HG03439 (cell line): ENCODE measurements around the gene OR8G5.

Experiments
- ATAC-seq: cut with Tn5 transposase; IDR thresholded peaks from one replicate; pipeline ENCODE4 v1.9.1; 2021; ENCODE audit warnings: mild to moderate bottlenecking, moderate library complexity; ENCODE audit not compliant: unreplicated experiment

The OR8G5 gene

DNA sequence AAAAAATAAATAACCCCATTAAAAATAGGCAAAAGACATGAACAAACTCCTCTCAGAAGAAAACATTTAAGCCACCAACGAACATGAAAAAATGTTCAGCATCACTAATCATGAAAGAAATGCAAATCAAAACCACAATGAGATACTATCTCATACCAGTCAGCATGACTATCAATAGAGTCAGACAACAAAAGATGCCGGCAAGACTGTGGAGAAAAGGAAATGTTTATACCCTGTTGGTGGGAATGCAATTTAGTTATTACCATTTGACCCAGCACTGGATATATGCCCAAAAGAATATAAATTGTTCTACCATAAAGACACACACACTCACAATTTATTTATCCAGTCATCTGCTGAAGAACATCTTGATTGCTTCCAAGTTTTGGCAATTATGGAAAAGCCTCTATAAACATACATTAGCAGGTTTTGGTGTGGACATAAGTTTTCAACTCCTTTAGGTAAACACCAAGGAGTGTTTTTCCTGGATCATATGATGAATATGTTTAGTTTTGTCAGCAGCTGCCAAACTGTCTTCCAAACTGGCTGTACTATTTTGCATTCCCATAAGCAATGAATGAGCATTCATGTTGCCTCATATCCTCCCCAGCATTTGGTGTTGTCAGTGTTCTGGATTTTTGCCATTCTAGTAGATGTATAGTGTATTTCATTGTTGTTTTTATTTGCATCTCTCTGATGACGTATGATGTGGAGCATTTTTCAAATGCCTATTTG, 29.6 kb downstream of the OR8G5 start:
- no peak for ATAC-seq

DNA sequence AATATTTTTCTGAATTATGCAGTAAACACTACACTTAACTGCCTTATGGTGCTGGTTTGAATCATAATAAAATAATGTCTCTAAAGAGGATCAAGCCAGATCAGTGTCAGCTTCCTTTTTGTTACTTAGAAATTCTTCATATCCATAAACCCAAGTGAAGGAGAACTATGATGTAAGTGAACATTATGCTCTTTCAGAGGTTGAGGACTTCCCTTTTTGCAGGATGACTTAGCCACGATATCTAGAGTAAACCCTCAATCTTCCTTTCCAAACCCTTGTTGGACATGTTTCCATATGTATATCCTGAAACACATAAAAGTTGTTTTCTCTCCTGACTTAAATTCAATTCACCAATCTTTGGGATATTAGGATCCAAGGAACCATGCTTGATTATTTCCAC, 38.5 kb downstream of the OR8G5 start:
- ATAC-seq: no peak

DNA sequence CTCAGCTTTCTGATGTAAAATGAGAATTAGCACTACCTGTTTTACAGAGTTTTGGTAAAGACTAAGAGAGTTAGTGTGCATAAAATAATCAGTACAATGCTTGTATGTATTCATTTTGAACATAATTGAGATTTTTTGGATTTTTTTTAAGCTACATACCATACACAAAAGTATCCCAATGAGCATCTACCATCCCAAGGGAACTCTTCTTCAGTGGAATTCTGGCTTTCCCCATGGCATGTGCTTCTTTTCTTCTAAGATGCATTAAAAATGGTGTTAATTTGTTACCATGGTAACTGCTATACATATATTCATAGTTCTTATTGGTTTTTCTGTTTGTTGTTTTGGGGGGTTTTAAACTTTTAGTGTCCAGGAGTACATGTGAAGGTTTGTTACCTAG, 39.8 kb downstream of the OR8G5 start:
- ATAC-seq: no peak

DNA sequence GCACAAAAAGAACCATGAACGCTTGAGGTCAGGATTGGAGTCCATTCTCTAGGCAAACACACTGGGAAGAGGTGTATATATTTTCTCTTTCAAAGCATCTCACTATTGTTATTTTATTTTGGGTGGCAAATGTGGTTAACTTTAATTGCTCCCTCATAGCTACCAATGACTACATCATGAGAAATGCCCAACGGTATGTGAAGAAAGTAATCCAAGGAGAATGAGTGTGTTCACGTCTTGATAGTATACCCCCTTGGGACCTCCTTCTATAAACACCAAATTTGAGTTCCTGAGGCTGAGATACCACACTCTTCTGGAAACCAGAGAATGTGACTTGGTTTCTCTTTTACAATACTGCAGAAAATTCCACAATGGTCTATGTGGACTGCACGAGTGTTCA, 41.7 kb downstream of the OR8G5 start:
- no peak for ATAC-seq

DNA sequence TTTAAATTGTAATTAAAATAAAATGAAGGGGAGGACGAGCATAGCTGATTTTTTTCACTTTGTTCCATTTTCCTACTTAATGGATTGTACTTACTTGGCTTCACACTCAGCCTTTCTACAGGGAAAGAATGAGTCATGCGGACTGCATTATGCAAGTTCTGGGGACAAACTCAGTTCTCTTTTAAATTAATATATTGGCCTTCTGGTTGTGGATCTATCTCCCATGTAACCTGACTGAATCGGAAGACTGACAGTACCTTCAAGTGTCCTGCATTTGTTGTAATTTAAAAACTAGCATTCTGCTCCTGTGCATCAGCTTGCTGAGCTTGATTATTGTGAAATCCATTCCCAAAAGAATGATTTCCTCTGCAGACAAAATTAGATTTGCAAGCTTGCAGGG, 45.4 kb downstream of the OR8G5 start:
- no peak for ATAC-seq

DNA sequence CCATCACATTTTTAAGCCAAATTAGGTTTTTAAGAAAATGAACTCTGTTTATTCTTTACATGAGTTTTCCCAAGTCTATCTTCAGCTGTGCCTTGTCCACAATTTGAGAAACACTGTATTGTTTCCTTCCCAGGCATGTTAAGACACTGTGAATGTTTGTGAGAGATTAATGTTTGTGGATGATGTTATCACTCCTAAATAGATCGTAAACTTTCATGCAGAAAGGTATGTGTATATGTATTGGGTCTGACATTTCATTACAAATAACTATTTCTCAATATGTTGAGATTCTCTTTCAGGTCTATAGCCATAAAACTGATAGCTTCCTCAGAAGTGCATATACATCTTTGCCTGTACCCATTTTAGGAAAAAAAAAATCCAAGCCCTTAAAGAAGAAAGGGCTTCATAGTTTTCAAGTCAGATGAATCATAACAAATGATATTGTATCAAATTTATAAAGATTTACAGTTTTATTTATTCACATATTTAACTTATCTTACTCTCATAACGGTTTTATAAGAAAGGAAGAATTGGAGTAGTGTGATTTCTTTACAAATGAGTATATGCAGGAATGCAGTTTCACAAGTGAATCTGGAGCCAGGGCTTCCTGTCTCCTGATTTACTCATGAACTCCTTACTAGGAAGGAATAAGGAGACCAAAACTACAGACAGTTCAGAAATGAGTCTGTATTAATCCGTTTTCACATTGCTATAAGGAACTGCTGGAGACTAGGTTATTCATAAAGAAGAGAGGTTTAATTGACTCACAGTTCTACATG, 46.4 kb downstream of the OR8G5 start:
- no peak for ATAC-seq

DNA sequence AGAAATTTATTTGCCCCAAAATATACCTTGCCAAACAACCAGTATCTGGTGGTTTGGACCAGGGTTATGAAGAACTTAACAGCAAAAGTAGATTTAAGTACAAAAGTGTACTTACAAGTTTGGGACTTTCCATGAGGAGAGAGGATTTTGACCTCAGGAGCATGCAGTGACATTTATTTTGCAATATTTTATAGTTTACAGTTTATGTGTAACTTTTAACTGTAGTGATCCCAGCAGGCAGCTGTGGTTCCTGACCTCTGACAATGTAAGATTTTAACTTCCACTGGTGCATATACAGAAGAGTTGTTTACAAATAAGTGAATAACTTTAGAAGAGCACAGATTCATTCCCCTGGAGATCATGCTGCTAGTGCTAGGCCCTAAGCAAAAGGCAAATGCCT, 50.9 kb downstream of the OR8G5 start:
- no peak for ATAC-seq

DNA sequence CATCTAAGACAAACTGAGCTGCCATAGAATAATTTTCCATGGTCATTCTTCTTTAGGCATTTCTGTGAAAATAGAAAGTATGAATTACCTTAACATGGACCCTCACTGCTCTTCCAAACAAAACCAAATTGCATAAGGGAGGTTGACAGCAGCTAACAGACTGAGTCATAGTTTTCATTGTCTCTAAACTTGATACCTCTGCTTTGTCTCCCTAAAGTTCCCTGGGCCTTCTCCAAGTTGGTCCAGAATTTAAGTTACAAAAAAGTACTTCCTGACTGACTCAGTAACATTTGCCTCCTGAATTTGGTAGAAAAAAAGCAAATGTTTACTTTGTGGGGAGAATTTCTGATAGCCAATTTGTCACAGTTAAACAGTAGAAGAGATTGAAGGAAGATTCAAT, 54.5 kb downstream of the OR8G5 start:
- ATAC-seq: no peak

DNA sequence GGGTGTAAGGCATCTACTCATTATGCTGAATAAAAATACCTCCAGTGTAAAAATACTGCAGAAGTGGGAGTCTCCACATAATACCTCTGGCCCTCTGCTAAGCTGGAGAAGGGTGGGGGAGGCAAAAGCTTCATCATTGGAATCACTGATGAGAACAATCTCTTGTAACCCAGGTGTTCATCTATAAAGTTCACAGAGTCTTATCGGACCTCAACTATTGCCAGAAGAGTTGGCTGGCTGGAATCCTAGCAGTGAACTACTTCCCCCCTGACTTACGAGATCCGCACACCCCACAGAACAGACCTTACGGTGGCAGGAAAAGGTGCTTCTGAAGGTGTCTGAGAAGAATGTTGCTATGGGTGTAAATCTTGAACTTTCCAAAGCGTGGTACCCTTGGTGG, 55.1 kb downstream of the OR8G5 start:
- ATAC-seq: no peak

DNA sequence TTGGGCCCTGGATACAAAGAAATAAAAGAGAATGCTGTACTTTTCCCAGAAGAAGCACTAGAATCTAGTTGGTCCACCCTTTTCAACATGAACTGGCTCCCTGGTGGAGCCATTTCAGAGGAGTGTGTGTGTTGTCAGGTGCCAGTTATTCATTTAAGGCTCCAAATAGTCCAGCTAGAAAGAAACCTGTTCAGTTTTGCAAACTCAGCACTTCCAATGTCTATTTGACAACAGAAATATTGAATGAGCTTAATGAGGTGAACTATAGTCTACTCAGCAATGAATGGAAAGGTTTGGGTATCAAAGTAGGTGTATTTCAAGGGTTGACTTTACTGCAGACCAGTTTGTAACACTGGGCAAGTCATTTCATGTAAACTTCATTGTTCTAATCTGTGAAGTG, 55.5 kb downstream of the OR8G5 start:
- no peak for ATAC-seq

DNA sequence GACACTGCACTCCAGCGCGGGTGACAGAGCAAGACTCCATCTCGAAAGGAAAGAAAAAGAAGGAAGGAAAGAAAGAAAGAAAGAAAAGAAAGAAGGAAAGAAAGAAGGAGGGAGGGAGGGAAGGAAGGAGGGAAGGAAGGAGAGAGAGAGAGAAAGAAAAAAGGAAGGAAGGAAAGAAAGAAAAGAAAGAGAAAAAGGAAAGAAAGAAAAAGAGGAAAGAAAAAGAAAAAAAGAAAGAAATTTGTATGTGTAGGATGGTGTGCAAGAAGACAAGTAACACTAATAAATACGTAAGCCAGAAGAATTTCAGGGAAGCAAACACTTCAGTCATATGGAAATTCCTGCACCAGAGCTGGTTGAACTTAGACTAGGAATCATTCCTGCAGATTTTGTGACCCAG, 57.0 kb downstream of the OR8G5 start:
- ATAC-seq: no peak

DNA sequence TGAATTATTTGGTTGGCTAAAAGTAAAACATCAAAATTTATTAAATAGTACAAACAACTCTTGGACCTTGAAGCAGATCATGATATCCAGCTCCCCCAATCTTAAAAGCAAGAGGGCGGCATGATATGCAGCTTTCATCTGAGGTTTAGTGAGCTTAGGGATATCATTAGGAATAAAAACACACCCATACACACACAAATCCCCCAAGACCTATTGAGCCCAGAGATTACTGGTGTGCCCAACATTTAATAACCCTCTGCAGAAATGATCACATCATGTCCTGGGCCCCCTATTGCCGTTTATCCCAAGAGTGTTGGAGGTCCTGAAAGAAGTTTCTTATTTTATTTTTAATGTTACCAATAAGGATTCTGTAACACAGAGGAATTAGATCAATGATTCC, 57.7 kb downstream of the OR8G5 start, which contains the start of gene OR8D1:
OR8D1 (minus strand) TSS at position 101 of the 400 bp plus-strand sequence. CDS start 3,183 bp downstream, outside the sequence.
- ATAC-seq: no peak

DNA sequence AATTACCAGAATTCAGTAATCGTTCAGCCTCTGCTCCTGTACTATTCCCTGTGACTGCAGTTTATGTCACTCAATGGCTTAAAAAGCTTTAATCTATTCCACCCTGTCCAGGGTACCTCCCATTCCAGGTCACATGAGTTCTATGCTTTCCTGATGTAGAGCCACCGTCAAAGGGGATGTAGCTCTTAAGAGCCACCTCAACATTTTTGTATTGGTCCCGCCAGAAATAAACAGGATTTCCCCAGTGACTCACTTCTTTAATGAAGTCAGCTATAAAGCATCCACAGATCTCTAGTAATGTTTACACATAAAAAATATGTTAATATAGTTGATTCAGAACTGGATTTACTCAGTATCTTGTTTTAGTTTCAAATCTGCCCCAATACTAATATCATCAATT, 58.9 kb downstream of the OR8G5 start:
- no peak for ATAC-seq
